Ectodermal cell (in vitro differentiated cells): ENCODE results near the gene TPST2.

Experiments
- H3K27ac ChIP-seq: 2 replicates; pipeline ENCODE4 v1.7.0; 2013; ENCODE audit warnings: mild to moderate bottlenecking, low read depth, low read length; ENCODE audit not compliant: insufficient read depth, poor library complexity, severe bottlenecking
- H3K27me3 ChIP-seq: 2 replicates; pipeline ENCODE4 v1.7.0; 2013; ENCODE audit warnings: mild to moderate bottlenecking, low read length; ENCODE audit not compliant: insufficient read depth, control insufficient read depth, poor library complexity, severe bottlenecking
- H3K36me3 ChIP-seq: one replicate; pipeline ENCODE4 v1.7.0; 2013; ENCODE audit warnings: low read length; ENCODE audit not compliant: control insufficient read depth, insufficient read depth
- H3K4me1 ChIP-seq: one replicate; pipeline ENCODE4 v1.7.0; 2013; ENCODE audit warnings: low read length; ENCODE audit not compliant: control insufficient read depth, insufficient read depth
- H3K4me3 ChIP-seq: 2 replicates; pipeline ENCODE4 v1.7.0; 2013; ENCODE audit warnings: low read depth, low read length, control low read depth; ENCODE audit not compliant: insufficient read depth
- H3K9me3 ChIP-seq: 2 replicates; pipeline ENCODE4 v1.7.0; 2013; ENCODE audit warnings: mild to moderate bottlenecking, low read length, moderate library complexity; ENCODE audit not compliant: control insufficient read depth
- WGBS, 2 experiments: methylation state at CpG; one replicate each; pipeline ENCODE4 v1.1.7; 2013; ENCODE audit warnings: missing lambda C conversion rate in 2 of 2; 5-methylcytosine and 5-hydroxymethylcytosine counted together

Gene TPST2

GRCh38 chr22:26525946-26526564, 63.9 kb downstream of the TPST2 start:
- no peaks in the 10 kb centered on the region for H3K4me1 ChIP-seq
- no peaks in the 10 kb centered on the region for H3K9me3 ChIP-seq
- no peaks in the 10 kb centered on the region for H3K36me3 ChIP-seq
- H3K27me3 ChIP-seq: no peaks in the 10 kb centered on the region
- WGBS, 2 experiments: 94 to 97% methylated on average over 6 of the region's 7 CpGs
- no peak overlapping the region for H3K4me3 ChIP-seq
- H3K27ac ChIP-seq: no peak overlapping the region

- Histone ChIP-seq H3K27ac (no peak overlapping the region), H3K36me3 (no peaks in the 10 kb centered on the region), H3K27me3 (no peaks in the 10 kb centered on the region), H3K4me3 (no peak overlapping the region), H3K9me3 (no peaks in the 10 kb centered on the region), H3K4me1 (no peaks in the 10 kb centered on the region)
- 91 to 95% methylated on average over 4 of the region's 4 CpGs for WGBS, 2 experiments
These were observed 65.1 kb downstream of the TPST2 start for GRCh38 chr22:26524870-26525269.

DNA sequence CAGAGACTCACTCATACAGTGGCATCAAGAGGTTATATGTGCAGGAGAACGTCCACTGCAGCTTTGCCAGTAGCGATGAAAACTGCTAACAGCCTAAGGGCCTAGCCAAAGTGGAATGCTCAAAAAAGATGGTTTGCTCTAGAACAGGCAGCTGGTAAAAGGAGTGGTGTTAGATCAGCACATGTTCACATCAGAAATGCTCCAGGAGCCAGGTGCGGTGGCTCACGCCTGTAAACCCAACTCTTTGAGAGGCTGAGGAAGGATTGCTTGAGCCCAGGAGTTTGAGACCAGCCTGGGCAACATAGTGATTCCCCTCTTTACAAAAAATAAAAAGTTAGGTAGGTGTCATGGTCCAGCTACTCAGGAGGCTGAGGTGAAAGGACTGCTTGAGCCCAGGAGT, 67.3 kb downstream of the TPST2 start:
- Histone ChIP-seq H3K4me3 (no peak overlapping the region), H3K4me1 (no peaks in the 10 kb centered on the region), H3K9me3 (no peaks in the 10 kb centered on the region), H3K27me3 (no peaks in the 10 kb centered on the region), H3K36me3 (no peaks in the 10 kb centered on the region), H3K27ac (no peak overlapping the region)
- WGBS, 2 experiments: 94 to 95% methylated on average over 4 of the region's 4 CpGs

- Histone ChIP-seq H3K36me3 (no peaks in the 10 kb centered on the region), H3K27me3 (no peaks in the 10 kb centered on the region), H3K4me1 (no peaks in the 10 kb centered on the region), H3K9me3 (no peaks in the 10 kb centered on the region), H3K27ac (no peak overlapping the region), H3K4me3 (no peak overlapping the region)
- 100% methylated on average over 1 of the region's 2 CpGs; no CpG with 5 or more reads in 1 of the 2 experiments for WGBS, 2 experiments
These were observed 67.9 kb downstream of the TPST2 start for GRCh38 chr22:26522012-26522411.

- H3K4me3 ChIP-seq: no peak overlapping the region
- no peak overlapping the region for H3K27ac ChIP-seq
- no peaks in the 10 kb centered on the region for H3K9me3 ChIP-seq
- WGBS, 2 experiments: 92 to 94% methylated on average over 3 to 5 of the region's 5 CpGs
- H3K36me3 ChIP-seq: no peaks in the 10 kb centered on the region
- no peaks in the 10 kb centered on the region for H3K27me3 ChIP-seq
- H3K4me1 ChIP-seq: peaks cover 9% of the 10 kb centered on the region
These were observed 72.5 kb downstream of the TPST2 start for GRCh38 chr22:26517429-26517828.

- no peak overlapping the region for H3K4me3 ChIP-seq
- H3K27ac ChIP-seq: no peak overlapping the region
- H3K27me3 ChIP-seq: no peaks in the 10 kb centered on the region
- WGBS, 2 experiments: 91 to 95% methylated on average over 1 of the region's 1 CpG
- H3K4me1 ChIP-seq: peaks cover 9% of the 10 kb centered on the region
- no peaks in the 10 kb centered on the region for H3K36me3 ChIP-seq
- H3K9me3 ChIP-seq: no peaks in the 10 kb centered on the region
These were observed 73.4 kb downstream of the TPST2 start for GRCh38 chr22:26516503-26516902.

- Histone ChIP-seq H3K4me3 (no peak overlapping the region), H3K27ac (no peak overlapping the region), H3K27me3 (no peaks in the 10 kb centered on the region), H3K4me1 (peaks cover 9% of the 10 kb centered on the region), H3K36me3 (no peaks in the 10 kb centered on the region), H3K9me3 (no peaks in the 10 kb centered on the region)
- WGBS, 2 experiments: 89 to 92% methylated on average over 3 of the region's 3 CpGs
These were observed 74.0 kb downstream of the TPST2 start for GRCh38 chr22:26515931-26516330.

DNA sequence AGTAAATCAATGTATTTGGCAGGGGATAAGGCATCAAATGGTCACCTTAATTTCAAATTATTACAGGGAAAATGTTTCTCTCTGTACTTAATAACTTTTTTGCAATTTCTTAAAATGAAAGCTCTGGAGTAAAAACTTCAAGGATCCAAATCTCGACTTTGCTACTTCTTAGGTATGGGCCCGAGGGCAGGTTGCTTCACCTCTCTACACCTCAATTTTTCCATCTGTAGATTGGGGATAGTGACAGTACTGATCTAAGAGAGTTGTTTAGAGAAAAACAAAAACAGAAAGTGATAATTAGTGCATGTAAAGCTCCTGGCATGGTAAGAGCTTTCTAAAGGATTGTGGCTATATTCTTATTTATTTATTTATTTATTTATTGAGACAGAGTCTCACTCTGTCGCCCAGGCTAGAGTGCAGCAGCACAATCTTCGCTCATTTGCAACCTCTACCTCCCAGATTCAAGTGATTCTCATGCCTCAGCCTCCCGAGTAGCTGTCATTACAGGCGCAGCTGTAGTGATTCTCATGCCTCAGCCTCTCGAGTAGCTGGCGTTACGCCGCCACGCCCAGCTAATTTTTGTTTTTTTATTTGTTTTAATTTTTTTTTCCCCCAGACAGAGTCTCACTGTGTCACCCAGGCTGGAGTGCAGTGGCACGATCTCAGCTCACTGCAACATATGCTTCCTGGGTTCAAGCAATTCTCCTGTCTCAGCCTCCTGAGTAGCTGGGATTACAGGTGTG, 75.3 kb downstream of the TPST2 start:
- H3K9me3 ChIP-seq: no peaks in the 10 kb centered on the region
- H3K27ac ChIP-seq: no peak overlapping the region
- 83 to 94% methylated on average over 10 to 12 of the region's 12 CpGs for WGBS, 2 experiments
- H3K36me3 ChIP-seq: peaks cover 8% of the 10 kb centered on the region
- no peak overlapping the region for H3K4me3 ChIP-seq
- peaks cover 9% of the 10 kb centered on the region for H3K4me1 ChIP-seq
- no peaks in the 10 kb centered on the region for H3K27me3 ChIP-seq

DNA sequence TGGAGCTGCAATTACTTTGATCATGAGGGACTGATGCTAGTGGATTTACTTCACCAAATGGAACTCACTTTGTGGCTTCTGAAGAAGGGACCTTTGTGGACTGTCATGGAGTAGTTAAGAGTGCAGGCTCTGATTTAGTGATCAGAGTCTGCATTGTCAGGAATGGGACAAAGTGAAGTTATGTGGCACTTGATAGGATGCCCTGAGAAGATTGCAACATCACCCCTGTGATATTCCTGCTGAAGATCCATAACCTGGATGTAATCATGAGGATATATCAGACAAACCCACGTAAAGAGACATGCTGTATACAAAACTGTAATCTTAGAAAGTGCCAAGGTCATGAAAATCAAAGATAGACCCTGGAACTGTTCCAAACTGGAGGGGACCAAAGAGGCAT, 76.1 kb downstream of the TPST2 start:
- H3K27me3 ChIP-seq: no peaks in the 10 kb centered on the region
- H3K36me3 ChIP-seq: peaks cover 11% of the 10 kb centered on the region
- peaks cover 9% of the 10 kb centered on the region for H3K4me1 ChIP-seq
- no peak overlapping the region for H3K4me3 ChIP-seq
- no peak overlapping the region for H3K27ac ChIP-seq
- H3K9me3 ChIP-seq: no peaks in the 10 kb centered on the region
- WGBS, 2 experiments: 91 to 100% methylated on average over 1 of the region's 1 CpG

- Histone ChIP-seq H3K9me3 (no peaks in the 10 kb centered on the region), H3K27ac (no peak within 1 kb of the TSS), H3K27me3 (no peaks in the 10 kb centered on the region), H3K4me1 (peaks cover 9% of the 10 kb centered on the region), H3K36me3 (peaks cover 20% of the 10 kb centered on the region), H3K4me3 (peak within 1 kb of the TSS; percentile 83)
- 0 to 1% methylated on average over 40 of the region's 40 CpGs for WGBS, 2 experiments
These were observed 77.7 kb downstream of the TPST2 start, which contains the start of gene TFIP11 for GRCh38 chr22:26512149-26512793. TFIP11 (minus strand) TSS chr22:26512473; CDS start chr22:26510272, 2,201 bp downstream.
